TTC549 (cell line): ENCODE measurements around the gene PIGL.
"Not testable (repeated sequence)": the region's sequence is repeated elsewhere in the genome, so short reads cannot be mapped to it uniquely, and the experiment has no call there.

Source experiments
- FAIRE-seq: peaks from 2 replicates; lab custom pipeline; 2012; peaks lifted over from hg19 to GRCh38; lab: Jason Lieb, UNC

Gene PIGL

GRCh38 chr17:16277163-16277562 is 60.2 kb downstream of the PIGL start:
- FAIRE-seq: no peak

- no peak for FAIRE-seq
Observed at GRCh38 chr17:16281351-16281750, 64.3 kb downstream of the PIGL start.

DNA sequence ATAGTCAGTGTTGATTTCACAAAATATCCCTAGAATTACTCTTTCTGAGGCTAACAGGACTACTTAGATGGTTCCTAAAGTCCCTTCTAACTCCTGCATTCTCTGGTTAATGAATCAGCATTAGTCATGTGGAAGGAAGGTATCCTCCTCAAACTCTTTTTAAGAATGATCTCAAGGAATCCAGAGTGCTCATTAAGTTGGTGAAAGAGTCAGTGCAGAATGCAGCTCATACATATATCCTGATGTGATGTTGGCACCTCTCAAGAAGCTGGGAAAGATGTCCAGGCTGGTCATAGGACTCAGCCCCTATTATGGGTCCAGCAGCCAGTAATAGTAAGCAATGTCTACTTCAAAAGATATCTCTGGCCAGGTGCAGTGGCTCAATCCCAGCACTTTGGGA is 65.5 kb downstream of the PIGL start:
- FAIRE-seq: no peak

- FAIRE-seq: no peak
Observed at GRCh38 chr17:16283705-16284104, 66.7 kb downstream of the PIGL start.

DNA sequence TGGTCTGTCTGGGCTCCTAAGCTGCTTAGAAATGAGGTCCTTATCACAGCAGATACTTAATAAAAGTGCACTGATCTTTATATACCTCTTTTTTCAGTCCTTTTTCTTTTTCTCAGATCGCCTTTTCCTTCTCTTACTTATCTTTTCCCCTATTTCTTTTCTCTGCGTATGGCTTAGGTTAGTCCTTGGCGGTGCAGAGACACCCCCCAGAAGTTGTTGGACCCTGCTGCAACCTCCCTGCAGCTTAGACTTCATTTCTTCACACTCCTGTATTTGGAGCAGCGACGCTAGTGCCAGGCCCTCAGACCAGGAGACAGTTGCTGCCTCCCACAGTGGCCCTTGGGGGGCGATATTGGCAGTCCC is 68.6 kb downstream of the PIGL start:
- FAIRE-seq: no peak

GRCh38 chr17:16286009-16286946 is 69.3 kb downstream of the PIGL start:
- FAIRE-seq: no peak

DNA sequence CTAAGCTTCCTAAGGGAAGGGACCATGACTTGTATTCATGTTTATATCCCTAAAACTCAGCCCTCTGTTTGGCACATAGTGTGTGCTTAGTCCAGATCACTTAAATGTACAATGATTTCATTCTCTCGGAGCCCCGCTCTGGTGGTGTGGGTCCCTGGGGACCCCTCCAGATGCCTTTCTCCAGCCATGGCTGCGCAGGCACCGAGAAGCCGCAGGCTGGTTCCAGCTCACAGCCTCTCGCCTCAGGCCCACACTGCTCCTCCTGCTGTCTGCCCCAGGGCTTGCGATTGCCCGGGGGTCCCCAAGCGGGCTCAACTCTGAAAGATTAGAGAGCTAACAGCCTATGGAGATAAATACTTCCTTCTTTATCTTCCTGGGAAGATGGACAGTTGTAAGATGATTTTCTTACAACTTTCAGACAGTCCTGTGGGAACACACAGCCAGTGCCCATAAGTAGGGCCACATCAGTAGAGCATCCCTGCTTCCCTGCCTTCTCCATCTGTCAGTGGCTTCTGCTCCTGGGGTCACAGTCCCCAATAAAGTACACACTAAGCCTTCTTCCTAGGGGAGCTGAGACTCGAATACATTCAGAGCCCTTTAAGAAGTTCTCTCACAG is 70.0 kb downstream of the PIGL start:
- FAIRE-seq: no peak

- no peak for FAIRE-seq
Observed at GRCh38 chr17:16287563-16288027, 70.6 kb downstream of the PIGL start.

DNA sequence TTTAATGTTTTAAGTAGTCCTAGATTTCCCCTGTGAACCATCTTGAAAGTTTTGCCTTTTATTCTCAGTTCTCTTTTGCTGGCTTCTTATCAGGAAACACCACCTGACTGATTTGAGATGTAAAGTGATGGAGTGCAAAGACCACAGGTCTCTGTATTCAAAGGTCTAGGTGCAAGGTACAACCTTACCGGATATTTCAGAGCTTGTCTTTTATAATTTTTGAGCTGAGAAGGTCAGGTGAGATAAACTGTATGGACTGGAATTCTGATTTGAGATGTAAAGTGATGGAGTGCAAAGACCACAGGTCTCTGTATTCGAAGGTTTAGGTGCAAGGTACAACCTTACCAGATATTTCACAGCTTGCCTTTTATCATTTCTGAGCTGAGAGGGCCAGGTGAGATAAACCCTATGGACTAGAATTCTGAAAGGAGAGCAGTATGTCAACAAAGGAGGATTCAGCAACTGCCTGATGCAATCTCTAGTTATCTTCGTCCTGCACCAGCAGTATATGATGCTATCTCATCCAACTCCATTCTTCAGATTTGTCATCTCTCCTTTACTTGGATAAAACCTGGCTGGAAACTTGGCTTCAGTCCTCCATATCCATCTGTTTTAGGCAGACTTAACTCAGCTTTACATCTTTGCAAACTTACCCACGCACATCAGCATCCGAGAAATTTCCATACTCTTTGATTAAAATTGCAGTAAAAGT is 72.0 kb downstream of the PIGL start:
- FAIRE-seq: no peak

GRCh38 chr17:16293931-16294330 is 76.9 kb downstream of the PIGL start:
- FAIRE-seq: no peak

DNA sequence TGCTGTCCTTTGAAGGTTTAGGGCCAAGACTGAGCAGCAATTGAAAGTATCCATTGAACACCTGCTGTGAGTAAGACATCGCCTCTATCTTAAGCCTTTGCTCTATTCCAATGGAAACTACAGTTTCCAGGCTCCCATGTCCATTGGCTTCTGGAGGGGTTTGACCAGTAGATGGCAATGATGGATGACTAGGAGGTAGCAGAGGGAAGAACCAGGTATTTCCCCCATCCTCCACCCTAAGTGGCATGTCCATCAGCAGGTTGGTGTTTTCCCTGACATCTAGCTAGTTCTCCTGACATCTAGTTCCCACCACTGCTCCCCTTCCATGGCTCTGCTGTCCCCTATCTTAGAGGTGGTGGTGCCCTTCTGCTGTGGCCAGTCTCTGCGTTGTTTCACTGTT is 77.5 kb downstream of the PIGL start:
- FAIRE-seq: no peak

DNA sequence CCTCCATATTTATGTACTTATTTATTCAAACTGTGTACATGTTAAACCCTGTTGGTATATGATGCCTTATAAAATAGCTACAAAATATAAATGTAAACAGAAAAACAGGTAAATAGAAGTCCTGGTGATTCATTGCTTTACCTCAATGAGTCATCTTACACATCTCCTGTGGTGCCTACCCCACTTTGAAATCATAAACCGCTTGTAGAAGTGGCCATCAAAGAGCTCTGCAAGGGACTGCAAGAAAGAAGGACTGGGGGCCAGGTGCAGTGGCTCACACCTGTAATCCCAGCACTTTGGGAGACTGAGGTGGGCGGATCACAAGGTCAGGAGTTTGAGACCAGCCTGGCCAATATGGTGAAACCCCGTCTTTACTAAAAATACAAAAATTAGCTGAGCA is 79.1 kb downstream of the PIGL start:
- FAIRE-seq: not testable (repeated sequence)

DNA sequence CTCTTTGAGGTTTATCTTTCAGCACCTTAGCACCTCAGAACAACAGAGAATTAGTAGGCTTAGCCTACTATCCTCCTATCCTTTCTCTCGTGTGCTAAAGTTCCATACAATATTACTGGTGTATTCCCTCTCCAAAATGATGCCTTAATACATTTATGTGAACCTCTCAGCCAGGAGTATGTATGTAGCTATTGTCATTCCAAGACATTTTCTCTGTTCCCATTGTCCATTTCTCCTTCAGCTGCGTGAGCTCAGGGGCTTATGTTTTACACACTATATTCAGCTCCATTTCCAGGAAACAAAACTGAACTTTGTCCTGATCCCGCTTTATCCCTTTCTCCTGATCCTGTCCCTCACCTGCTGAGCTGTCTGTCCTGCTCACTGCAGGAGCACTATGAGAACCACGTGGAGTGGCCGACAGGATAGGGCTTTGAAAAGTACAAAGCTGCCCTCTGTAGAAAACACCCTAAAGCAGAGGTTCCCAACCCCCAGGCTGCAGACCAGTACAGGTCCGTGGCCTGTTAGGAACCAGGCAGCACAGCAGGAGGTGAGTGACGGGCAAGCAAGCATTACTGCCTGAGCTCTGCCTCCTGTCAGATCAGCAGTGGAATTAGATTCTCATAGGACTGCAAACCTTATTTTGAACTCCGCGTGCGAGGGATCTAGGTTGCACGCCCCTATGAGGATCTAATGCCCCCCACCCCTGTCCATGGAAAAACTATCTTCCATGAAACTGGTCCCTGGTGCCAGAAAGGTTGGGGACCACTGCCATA is 80.5 kb downstream of the PIGL start:
- FAIRE-seq: no peak

DNA sequence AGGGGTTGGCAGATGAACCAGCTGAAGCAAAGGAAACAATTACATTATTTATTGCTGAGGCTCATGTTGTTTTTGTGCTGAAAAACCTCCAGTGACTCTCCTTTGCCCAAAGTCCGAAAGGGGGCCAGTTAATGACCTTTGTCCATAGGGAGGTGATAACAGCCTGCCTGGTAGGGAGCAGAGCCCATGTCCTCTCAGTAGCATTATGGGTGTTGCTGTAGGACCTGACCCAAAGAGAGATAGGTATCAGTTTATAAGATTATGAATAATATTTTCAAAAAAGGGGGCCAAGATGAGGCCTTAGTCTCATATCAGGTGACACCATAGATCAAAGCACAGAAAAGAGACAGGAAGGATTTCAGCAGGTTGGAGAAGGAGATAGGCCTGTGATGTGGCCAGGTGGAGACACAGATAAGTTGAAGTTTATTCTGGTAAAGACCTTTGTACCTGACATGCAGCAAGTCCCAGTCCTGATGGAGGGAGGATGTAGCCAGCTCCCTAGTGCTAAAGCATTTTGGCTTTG is 81.2 kb downstream of the PIGL start:
- no peak for FAIRE-seq

DNA sequence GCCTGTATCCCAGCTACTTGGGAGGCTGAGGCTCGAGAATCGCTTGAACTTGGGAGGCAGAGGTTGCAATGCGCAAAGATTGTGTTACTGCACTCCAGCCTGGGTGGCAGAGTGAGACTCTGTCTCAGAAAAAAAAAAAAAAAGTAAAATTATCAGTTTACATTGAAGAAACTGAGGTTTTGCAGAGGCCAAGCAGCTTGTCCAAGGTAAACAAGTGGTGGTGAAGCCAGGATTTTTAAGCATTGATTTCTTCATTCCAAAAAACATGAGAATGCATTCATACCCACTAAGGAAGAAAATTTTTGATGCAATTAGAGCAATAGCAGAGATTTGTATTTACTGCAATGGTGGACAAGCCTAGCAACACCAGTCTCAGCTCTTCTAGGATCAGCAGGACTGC is 83.5 kb downstream of the PIGL start:
- no peak for FAIRE-seq

DNA sequence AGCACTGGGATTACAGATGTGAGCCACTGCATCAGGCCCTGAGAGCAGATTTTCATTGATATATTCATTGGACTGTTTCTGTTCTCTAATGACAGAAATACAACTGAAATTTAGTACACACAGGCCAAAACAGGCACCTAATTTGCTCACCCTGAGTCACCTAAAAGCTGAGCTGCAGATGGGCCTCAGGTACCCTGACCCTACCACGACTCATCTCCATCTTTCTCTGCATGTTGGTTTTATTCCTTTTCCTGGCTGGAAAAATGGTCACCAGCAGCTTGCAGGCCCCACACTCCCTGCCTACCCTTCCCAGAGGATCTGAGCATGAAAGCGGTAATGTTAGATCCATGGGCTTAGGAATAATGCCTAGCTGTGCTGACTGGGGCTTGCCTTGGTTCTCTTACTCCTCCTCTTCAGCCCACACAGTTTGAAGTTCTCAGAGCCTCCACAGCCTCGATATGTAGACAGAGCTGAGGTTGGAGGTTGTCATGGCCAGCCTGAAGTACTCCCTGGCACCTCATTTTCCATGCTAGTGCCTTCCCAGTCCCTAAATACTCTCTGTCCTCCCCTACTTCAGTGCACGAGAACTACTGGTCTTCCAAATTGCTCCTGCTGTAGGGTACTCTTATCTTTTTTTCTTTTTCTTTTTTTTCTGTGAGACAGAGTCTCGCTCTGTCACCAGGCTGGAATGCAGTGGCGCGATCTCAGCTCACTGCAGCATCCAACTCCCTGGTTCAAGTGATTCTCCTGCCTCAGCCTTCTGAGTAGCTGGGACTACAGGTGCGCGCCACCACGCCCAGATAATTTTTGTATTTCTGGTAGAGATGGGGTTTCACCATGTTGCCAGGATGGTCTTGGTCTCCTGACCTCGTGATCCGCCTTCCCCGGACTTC is 85.2 kb downstream of the PIGL start:
- no peak for FAIRE-seq

DNA sequence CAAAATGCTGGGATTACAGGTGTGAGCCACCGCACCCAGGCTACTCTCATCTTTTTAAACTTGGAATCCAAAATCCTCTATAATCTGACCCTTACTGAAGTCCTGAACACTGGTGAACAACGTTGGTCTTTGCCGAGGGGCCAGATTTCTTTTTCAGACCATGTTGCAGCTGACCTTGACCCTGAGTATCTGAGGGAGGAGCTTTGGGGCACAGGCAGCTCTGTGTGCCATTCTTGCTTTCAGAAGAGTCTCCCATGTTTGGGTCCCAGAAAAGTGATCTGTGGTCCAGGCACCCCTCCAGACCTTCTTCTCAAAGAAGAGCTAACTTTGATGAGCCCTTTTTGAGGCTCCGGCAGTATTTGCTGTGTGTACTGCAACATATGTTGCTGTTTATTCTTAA is 85.8 kb downstream of the PIGL start:
- FAIRE-seq: no peak

DNA sequence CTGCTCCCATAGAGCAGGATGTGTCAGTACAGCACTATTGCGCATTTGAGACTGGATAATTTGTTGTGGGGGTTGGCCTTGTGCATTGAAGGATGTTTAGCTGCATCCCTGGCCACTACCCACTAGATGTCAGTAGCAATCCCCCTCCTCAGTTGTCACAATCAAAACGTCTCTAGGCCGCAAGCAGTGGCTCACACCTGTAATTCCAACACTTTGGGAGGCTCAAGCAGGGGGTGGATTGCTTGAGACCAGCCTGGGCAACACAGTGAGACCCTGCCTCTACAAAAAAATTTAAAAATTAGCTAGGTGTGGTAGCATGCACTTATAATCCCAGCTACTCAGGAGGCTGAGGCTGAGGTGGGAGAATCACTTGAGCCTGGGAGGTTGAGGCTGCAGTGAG is 87.8 kb downstream of the PIGL start:
- no peak for FAIRE-seq

GRCh38 chr17:16306211-16306610 is 89.2 kb downstream of the PIGL start:
- FAIRE-seq: no peak

- not testable (repeated sequence) for FAIRE-seq
Observed at GRCh38 chr17:16312061-16312460, 95.1 kb downstream of the PIGL start.
